SH-SY5Y (cell line): ENCODE results near the gene DCK.

ENCODE experiments used
- GATA2 ChIP-seq: IDR thresholded peaks from 2 replicates; pipeline ENCODE4 v1.6.1; 2011; ENCODE audit warnings: mild to moderate bottlenecking, low read depth, low read length
- GATA3 ChIP-seq: IDR thresholded peaks from 2 replicates; pipeline ENCODE4 v1.6.1; 2011; ENCODE audit warnings: low read depth, mild to moderate bottlenecking, low read length, moderate library complexity

DNA sequence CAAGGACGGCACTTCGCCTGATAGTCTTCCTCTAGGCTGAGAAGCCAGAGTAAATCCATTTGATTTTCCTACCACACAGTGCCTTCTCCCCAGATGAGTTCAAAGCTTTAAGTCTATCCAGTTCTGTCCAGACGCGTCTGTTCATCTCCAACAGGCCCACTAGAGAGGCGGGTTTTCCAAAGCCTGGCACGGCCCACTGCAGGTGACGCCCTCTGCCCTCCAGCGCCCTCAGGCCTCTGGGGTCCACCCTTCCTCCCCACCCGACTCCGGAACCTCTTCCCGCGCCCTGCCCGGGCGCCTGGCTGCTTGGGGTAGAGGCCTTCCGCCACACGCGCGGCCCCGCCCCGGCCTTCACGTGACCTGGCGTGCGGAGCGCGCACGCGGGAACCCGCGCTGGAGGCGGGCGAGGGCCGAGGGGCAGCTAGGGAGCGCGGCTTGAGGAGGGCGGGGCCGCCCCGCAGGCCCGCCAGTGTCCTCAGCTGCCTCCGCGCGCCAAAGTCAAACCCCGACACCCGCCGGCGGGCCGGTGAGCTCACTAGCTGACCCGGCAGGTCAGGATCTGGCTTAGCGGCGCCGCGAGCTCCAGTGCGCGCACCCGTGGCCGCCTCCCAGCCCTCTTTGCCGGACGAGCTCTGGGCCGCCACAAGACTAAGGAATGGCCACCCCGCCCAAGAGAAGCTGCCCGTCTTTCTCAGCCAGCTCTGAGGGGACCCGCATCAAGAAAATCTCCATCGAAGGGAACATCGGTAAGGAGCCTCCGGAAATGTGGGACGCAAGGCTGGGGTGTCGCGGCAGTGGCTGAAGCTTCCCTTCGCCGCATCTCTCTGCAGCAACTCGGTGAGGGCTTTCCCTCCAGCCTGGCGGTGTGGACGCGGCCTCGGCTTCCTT lies at the start of gene DCK:
- TF ChIP-seq GATA2 (no peak; the same call in 1 of the 2 replicates), GATA3 (no peak)
